Pancreas (tissue), 10 donors: ENCODE data around the gene OSBPL3. TPM values are rescaled to one million over a fixed set of nuclear protein-coding genes. Genes with fewer than 3 reads are reported as not detected.

Experiments
- ATAC-seq, 4 donors: fragments of 200-7000 bp; cut with Tn5 transposase; one replicate each; pipeline versions ENCODE4 v1.8.0 to v1.9.1; 2020; ENCODE audit warnings: mild to moderate bottlenecking in 4 of 4, moderate library complexity in 4 of 4
- DNase-seq, 6 donors: peaks; one replicate each; pipeline ENCODE4 v3.0.0-alpha.2; 2020
- FAIRE-seq: peaks from 2 replicates; lab custom pipeline; 2012; peaks lifted over from hg19 to GRCh38; lab: Jason Lieb, UNC
- H3K27ac ChIP-seq, 4 donors: fragments of 200-600 bp; sonication (generic); 1 replicate in 3 of 4; 2 replicates in 1 of 4; pipeline versions ENCODE4 v1.5.0 to v1.8.0; 2020
- H3K27me3 ChIP-seq, 4 donors: fragments of 200-600 bp; one replicate each; pipeline ENCODE4 v1.8.0; 2021
- H3K36me3 ChIP-seq, 3 donors: fragments of 200-600 bp; sonication (generic) in 1 of 3; one replicate each; pipeline versions ENCODE4 v1.5.0 to v1.8.0; 2020 to 2021
- H3K4me1 ChIP-seq, 3 donors: fragments of 200-600 bp; one replicate each; pipeline ENCODE4 v1.8.0; 2021
- H3K4me3 ChIP-seq, 4 donors: fragments of 200-600 bp; sonication (generic) in 2 of 4; one replicate each; pipeline versions ENCODE4 v1.5.0 to v1.8.0; 2020 to 2021
- H3K9me3 ChIP-seq, 4 donors: fragments of 200-600 bp; one replicate each; pipeline ENCODE4 v1.8.0; 2021
- WGBS, 2 donors: extraction: QIAGEN DNeasy Blood & Tissue Kit; methylation state at CpG; one replicate each; pipeline ENCODE4 v1.1.7; 2013; 5-methylcytosine and 5-hydroxymethylcytosine counted together
- intact Hi-C, 3 donors: fragments of 100-400 bp; cut with DNase I; formaldehyde crosslinking; loops; one replicate each; pipeline versions ENCODE4 v1.11.1 to v1.14.2; 2022
- polyA plus RNA-seq, 2 donors: library from polyadenylated mRNA; stranded (reverse); fragments of 200-250 nt; gene quantifications; one replicate each; pipeline ENCODE4 v1.2.3, GENCODE V29; 2013
- total RNA-seq, 6 donors: library from RNA; stranded (reverse); fragmentation: NEBNext Ultra II Directional in 4 of 6; extraction: Animal tissue kit (Norgen Biotek cat#: 25700) in 4 of 6; gene quantifications; one replicate each; pipeline versions ENCODE4 v1.2.1 to v1.2.4, GENCODE V29; 2021 to 2023
- TF ChIP-seq, protein P1 (sequence below), 4 donors: fragments of 200-600 bp; sonication (generic) in 3 of 4; IDR thresholded peaks; one replicate each; pipeline versions ENCODE4 v1.5.0 to v1.8.0; 2021; ENCODE audit warnings: antibody characterized with exemption in 4 of 4
- donor health status: healthy with polysubstance abuse.
- donor health status: DM: no; HTN: no; CAD: no; lungs with moderate emphysema.
- donor health status: DM: no; HTN: no; CAD: no.
- donor health status: control.
- donor health status: control.
- donor health status: Bipolar disorder and iron deficiency.
- donor health status: DM: yes; HTN: yes; CAD: no.
- donor health status: DM: no; HTN: no; CAD: no.
- donor health status: DM: no; HTN: no; CAD: no.
- donor health status: DM: yes; HTN: yes; CAD: no.

The OSBPL3 gene
- total and polyA plus RNA-seq, 8 donors: 1.5 to 9.5 (median 3.9) TPM

DNA sequence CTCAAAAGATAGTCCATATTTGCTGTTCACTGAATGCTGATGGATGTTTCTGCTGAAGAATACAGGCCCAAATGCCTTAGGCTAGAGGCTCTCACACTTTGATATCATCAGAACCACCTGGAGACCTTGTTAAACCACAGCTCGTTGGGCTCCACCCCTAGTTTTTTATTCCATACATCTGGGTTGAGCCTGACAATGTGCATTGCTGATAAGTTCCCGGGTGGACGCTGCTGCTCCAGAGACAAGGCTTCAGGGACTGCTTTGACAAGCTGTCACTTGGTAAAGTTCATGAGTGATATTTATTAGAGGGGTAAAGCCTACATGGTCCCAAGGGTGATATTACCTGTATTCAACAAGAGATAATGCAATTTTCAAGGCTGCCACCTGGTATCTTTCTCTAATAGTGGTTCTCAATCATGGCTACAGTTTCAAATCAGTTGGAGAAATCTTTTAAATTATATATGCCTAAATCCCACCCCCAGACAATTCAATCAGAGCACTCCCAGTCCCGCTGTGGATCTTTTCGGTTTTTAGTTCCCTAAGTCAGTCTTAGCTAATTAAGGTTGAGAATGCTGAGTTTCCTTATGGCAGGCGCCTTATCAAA lies 115.7 kb downstream of the OSBPL3 start:
- Histone ChIP-seq H3K27me3 (no peaks in the 10 kb centered on the region), H3K9me3 (no peaks in the 10 kb centered on the region), H3K4me3 (no peak overlapping the region), H3K36me3 (no peaks in the 10 kb centered on the region), H3K4me1 (no peaks in the 10 kb centered on the region), H3K27ac (no peak overlapping the region)
- no peak for ATAC-seq
- DNase-seq: no peak
- FAIRE-seq: no peak
- TF ChIP-seq, protein P1, sequence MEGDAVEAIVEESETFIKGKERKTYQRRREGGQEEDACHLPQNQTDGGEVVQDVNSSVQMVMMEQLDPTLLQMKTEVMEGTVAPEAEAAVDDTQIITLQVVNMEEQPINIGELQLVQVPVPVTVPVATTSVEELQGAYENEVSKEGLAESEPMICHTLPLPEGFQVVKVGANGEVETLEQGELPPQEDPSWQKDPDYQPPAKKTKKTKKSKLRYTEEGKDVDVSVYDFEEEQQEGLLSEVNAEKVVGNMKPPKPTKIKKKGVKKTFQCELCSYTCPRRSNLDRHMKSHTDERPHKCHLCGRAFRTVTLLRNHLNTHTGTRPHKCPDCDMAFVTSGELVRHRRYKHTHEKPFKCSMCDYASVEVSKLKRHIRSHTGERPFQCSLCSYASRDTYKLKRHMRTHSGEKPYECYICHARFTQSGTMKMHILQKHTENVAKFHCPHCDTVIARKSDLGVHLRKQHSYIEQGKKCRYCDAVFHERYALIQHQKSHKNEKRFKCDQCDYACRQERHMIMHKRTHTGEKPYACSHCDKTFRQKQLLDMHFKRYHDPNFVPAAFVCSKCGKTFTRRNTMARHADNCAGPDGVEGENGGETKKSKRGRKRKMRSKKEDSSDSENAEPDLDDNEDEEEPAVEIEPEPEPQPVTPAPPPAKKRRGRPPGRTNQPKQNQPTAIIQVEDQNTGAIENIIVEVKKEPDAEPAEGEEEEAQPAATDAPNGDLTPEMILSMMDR (IDR thresholded peaks at IDR 0.05): no peak
- WGBS, 2 donors: 91 to 94% methylated on average over 6 of the region's 6 CpGs
- intact Hi-C loops: no loop called here

DNA sequence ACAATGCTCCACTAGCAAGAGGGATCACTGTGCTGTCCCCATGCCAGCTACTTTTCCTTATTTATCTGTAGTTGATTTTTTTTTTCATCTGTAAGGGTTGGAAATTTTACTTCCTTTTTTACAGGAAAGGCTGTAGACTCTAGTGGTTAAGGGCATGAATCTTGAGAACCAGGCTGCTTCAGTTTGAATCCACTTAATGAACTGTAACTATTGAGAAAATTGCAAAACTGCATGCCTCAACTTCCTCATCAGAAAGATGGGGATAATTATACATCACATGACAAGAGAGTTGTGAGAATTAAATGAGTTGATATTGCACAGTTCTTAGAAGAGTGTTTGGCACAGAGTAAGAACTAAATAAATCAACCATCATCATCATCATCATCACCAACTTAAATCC lies 116.4 kb downstream of the OSBPL3 start:
- no peaks in the 10 kb centered on the region for H3K27me3 ChIP-seq
- no peaks in the 10 kb centered on the region for H3K4me1 ChIP-seq
- ATAC-seq (no peak), DNase-seq (no peak), FAIRE-seq (no peak)
- intact Hi-C loops: no loop called here
- no peak overlapping the region for H3K4me3 ChIP-seq
- TF ChIP-seq, protein P1 (IDR thresholded peaks at IDR 0.05): no peak
- no peaks in the 10 kb centered on the region for H3K36me3 ChIP-seq
- H3K27ac ChIP-seq: no peak overlapping the region
- no peaks in the 10 kb centered on the region for H3K9me3 ChIP-seq

DNA sequence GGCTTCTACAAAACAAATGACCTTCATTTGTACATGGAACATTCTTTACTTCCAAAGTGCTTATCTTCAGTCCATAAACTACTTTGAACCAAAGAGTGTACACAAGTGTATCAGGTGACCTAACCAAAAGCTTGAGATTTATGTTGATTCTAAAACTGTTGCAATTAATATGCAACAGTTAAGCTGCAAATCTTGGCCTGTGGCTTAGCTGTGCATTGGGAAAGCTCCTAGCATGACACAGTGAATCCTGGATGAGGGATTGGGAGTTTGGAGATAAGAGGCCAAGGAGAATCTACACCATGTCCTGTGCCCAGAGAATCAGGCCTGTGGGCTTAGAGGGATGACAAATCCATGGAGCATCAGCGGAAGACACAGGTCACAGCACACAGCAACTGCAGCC lies 117.5 kb downstream of the OSBPL3 start:
- FAIRE-seq (no peak), DNase-seq (no peak), ATAC-seq (no peak)
- intact Hi-C loops: no loop called here
- WGBS, 2 donors: 95 to 100% methylated on average over 1 of the region's 1 CpG
- Histone ChIP-seq H3K4me1 (no peaks in the 10 kb centered on the region), H3K27me3 (no peaks in the 10 kb centered on the region), H3K27ac (no peak overlapping the region), H3K9me3 (no peaks in the 10 kb centered on the region), H3K4me3 (no peak overlapping the region), H3K36me3 (no peaks in the 10 kb centered on the region)
- TF ChIP-seq, protein P1 (IDR thresholded peaks at IDR 0.05): no peak

DNA sequence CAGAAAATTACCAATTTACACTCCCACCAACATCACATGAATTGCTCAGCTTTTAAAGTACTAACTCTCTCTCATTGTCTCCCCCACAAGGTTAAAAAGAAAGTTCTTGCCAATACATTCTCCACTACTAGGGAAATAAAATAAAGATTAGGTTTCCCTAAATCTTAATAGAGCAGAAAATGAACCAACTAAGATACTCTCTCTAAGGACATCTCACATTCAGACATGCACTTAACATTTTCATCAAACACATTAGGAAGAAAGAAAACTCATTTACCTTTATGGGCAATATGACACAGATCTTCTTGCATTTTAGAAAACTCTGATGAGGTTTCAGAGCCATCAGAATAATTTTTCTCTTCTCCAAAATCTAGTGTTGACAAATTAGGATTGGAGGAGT lies 118.6 kb downstream of the OSBPL3 start:
- H3K36me3 ChIP-seq: no peaks in the 10 kb centered on the region
- no peaks in the 10 kb centered on the region for H3K27me3 ChIP-seq
- H3K4me3 ChIP-seq: no peak overlapping the region
- no peak for FAIRE-seq
- DNase-seq: no peak
- no peak for ATAC-seq
- no peaks in the 10 kb centered on the region for H3K4me1 ChIP-seq
- TF ChIP-seq, protein P1 (IDR thresholded peaks at IDR 0.05): no peak
- H3K9me3 ChIP-seq: no peaks in the 10 kb centered on the region
- intact Hi-C loops: no loop called here
- H3K27ac ChIP-seq: no peak overlapping the region

GRCh38 chr7:24860611-24861010 lies 119.4 kb downstream of the OSBPL3 start:
- intact Hi-C loops: no loop called here
- H3K27me3 ChIP-seq: no peaks in the 10 kb centered on the region
- H3K4me3 ChIP-seq: no peak overlapping the region
- ATAC-seq (no peak), FAIRE-seq (no peak), DNase-seq (no peak)
- no peaks in the 10 kb centered on the region for H3K4me1 ChIP-seq
- WGBS, 2 donors: 95 to 96% methylated on average over 2 of the region's 2 CpGs
- no peak overlapping the region for H3K27ac ChIP-seq
- no peaks in the 10 kb centered on the region for H3K9me3 ChIP-seq
- no peaks in the 10 kb centered on the region for H3K36me3 ChIP-seq
- TF ChIP-seq, protein P1 (IDR thresholded peaks at IDR 0.05): no peak
